GM12801 (cell line): ENCODE results near the gene PPP1R14C.

Experiments used
- CTCF ChIP-seq: IDR thresholded peaks from one replicate; pipeline ENCODE4 v1.5.1; 2011; ENCODE audit warnings: control low read depth; ENCODE audit not compliant: insufficient read length; ENCODE audit errors: extremely low read depth

PPP1R14C gene

GRCh38 chr6:150191809-150192208 is 49.0 kb downstream of the PPP1R14C start:
- TF ChIP-seq CTCF, result no peak

GRCh38 chr6:150194195-150194594 is 51.4 kb downstream of the PPP1R14C start:
- TF ChIP-seq CTCF, result no peak

GRCh38 chr6:150195996-150196417 is 53.2 kb downstream of the PPP1R14C start:
- no peak for TF ChIP-seq CTCF

- TF ChIP-seq CTCF, result no peak
These were observed 54.3 kb downstream of the PPP1R14C start for GRCh38 chr6:150196942-150197745.

- TF ChIP-seq CTCF, result no peak
These were observed 55.7 kb downstream of the PPP1R14C start for GRCh38 chr6:150198532-150198931.

- no peak for TF ChIP-seq CTCF
These were observed 56.4 kb downstream of the PPP1R14C start for GRCh38 chr6:150199241-150199640.

GRCh38 chr6:150200428-150201100 is 57.7 kb downstream of the PPP1R14C start:
- TF ChIP-seq CTCF, result no peak
